Gastrocnemius medialis (tissue), 4 donors: ENCODE measurements around the gene SLC5A7.

ENCODE experiments used
- POLR2A ChIP-seq, 2 donors: fragments of 450-650 bp; IDR thresholded peaks; one replicate each; pipeline ENCODE4 v1.6.1; 2017; ENCODE audit warnings: antibody characterized with exemption in 2 of 2, mild to moderate bottlenecking in 2 of 2, moderate library complexity in 2 of 2
- TF ChIP-seq, protein P1 (sequence below), 5 experiments: fragments of 450-650 bp in 3 of 5; fragments of 200-600 bp in 2 of 5; sonication (generic) in 2 of 5; IDR thresholded peaks in 4 of 5; conservative IDR thresholded peaks in 1 of 5; 1 replicate in 4 of 5; 2 replicates in 1 of 5; pipeline ENCODE4 v1.5.1; 2016 to 2019; ENCODE audit warnings: antibody characterized with exemption in 5 of 5, mild to moderate bottlenecking in 3 of 5, moderate library complexity in 3 of 5

DNA sequence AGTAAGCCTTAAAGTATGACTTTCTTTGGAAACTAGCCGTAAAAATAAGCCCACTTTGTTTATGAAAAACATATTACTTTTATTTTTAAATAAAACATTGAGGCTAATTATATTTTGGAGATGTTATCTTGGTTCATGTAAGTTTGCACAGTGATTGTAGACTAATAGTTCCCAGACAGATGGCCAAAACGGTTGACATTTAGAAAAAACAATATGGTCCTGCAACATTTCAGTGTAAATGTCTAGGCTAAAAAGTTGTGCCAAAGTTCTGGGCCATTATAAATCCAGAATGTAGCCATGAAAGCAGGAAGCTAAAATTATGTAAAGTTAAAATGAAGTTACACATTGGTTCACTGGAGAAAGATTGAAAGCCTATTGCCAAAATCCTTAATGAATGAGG, 43.6 kb downstream of the SLC5A7 start:
- TF ChIP-seq, protein P1, sequence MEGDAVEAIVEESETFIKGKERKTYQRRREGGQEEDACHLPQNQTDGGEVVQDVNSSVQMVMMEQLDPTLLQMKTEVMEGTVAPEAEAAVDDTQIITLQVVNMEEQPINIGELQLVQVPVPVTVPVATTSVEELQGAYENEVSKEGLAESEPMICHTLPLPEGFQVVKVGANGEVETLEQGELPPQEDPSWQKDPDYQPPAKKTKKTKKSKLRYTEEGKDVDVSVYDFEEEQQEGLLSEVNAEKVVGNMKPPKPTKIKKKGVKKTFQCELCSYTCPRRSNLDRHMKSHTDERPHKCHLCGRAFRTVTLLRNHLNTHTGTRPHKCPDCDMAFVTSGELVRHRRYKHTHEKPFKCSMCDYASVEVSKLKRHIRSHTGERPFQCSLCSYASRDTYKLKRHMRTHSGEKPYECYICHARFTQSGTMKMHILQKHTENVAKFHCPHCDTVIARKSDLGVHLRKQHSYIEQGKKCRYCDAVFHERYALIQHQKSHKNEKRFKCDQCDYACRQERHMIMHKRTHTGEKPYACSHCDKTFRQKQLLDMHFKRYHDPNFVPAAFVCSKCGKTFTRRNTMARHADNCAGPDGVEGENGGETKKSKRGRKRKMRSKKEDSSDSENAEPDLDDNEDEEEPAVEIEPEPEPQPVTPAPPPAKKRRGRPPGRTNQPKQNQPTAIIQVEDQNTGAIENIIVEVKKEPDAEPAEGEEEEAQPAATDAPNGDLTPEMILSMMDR (IDR thresholded peaks at IDR 0.05 in 4 of 5, conservative IDR thresholded peaks at IDR 0.05 in 1 of 5) = no peak
- TF ChIP-seq POLR2A (IDR thresholded peaks at IDR 0.05) = no peak
